ENCODE data around the gene HDAC9.
A peak's percentile ranks its signal among the peaks of the same experiment; 100 is the strongest.

The HDAC9 gene

DNA sequence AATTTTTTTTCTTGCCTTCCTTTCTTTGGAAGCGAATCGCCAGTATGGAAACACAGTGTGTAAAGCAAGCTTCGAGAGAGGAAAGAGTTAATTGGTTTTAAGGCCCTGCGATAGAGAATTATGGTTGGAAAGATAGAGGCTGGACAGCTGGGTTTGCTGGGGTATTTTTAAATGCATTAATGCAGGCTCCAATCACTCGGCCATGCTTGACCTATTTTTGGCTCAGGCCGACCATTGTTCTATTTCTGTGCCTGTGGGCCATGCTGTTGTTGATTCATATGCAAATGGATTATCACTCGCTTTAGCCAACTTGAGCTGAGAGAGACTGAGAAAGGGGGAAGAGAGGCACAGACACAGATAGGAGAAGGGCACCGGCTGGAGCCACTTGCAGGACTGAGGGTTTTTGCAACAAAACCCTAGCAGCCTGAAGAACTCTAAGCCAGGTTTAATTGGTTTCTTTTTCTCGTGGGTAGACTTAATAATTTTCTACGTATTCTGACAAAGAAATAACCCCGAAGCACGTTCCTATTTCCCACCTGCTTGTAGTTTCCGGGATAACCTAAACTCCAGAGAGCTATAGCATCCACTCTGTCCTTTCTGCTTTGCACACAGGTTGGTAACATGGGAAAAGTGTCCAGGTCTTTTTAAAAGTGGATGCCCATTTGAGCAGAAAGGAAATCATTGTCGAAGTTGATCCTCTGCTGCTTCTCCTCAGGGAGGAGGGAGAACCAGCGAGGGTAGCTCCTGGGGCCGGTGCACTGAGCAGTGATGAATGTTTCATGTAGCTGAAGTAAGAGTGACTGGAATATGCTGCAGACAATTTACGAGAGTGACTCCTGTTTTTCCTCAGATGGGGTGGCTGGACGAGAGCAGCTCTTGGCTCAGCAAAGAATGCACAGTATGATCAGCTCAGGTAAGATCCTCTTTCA is at the start of gene HDAC9:
HDAC9 (plus strand) TSS at position 338 of the 929 bp plus-strand sequence; CDS start at position 892, 554 bp downstream.
- H3K27me3 Mint-ChIP-seq = peaks cover 4% of the 10 kb centered on the region
- H3K36me3 Mint-ChIP-seq = no peaks in the 10 kb centered on the region
- H3K4me3 Mint-ChIP-seq = peak within 1 kb of the TSS; percentile 20
- H3K4me1 Mint-ChIP-seq (ENCODE audit: low read depth) = peaks cover 12% of the 10 kb centered on the region
- H3K9me3 Mint-ChIP-seq (ENCODE audit: low read depth) = peaks cover under 1% of the 10 kb centered on the region
- no peak within 1 kb of the TSS for H3K27ac Mint-ChIP-seq

DNA sequence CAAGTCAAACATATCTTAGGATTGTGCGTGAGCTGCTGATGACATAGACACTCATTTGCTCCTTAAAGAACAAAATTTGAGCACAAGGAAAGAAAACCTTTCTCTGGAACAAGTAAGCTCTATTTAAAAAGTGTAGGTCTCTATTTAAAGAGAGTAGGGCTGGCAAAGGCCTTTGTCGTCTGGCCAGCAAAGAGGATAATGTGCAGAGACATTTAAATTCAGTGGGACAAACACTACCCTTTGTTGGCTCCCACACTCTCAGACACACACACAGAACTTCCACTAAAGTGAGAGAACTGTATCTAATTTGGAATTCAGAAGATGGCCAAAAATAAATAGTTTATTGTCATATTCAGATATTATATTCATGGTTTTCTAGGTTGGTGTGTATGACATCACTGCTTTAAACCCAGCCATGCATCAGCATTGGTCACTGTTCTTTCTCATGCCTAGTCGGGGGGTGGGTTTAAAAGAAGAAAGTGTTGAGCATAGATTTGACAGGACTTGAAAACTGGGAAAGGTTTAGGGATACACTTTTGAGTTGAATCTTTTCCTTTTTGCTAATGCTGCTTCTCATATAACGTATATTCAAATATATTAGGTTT is 49.5 kb upstream of the HDAC9 start:
- no peaks in the 10 kb centered on the region for H3K4me1 Mint-ChIP-seq (ENCODE audit: low read depth)
- no peak overlapping the region for H3K4me3 Mint-ChIP-seq
- H3K27me3 Mint-ChIP-seq = no peaks in the 10 kb centered on the region
- H3K9me3 Mint-ChIP-seq (ENCODE audit: low read depth) = no peaks in the 10 kb centered on the region
- no peak overlapping the region for H3K27ac Mint-ChIP-seq
- no peaks in the 10 kb centered on the region for H3K36me3 Mint-ChIP-seq

DNA sequence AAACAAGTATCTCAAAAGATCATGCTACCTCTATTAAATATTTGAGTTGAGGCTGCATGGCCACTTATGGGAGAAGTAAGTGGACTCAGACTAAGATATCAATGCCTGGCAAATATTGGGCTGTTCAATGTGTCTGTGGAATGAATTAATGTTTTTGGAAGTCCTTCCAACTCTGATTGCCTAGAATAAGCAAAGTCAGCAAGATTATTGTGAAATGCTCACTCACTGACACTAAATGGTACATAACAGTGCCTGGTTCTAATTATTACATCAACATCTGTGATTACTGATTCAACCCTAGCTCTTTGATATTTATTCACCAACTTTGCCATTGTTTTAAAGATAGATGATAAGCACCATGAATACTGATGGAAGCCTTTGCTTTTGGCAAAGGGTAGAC is 45.5 kb upstream of the HDAC9 start:
- no peaks in the 10 kb centered on the region for H3K36me3 Mint-ChIP-seq
- no peak overlapping the region for H3K4me3 Mint-ChIP-seq
- H3K4me1 Mint-ChIP-seq (ENCODE audit: low read depth) = no peaks in the 10 kb centered on the region
- H3K9me3 Mint-ChIP-seq (ENCODE audit: low read depth) = no peaks in the 10 kb centered on the region
- no peaks in the 10 kb centered on the region for H3K27me3 Mint-ChIP-seq
- H3K27ac Mint-ChIP-seq = no peak overlapping the region

DNA sequence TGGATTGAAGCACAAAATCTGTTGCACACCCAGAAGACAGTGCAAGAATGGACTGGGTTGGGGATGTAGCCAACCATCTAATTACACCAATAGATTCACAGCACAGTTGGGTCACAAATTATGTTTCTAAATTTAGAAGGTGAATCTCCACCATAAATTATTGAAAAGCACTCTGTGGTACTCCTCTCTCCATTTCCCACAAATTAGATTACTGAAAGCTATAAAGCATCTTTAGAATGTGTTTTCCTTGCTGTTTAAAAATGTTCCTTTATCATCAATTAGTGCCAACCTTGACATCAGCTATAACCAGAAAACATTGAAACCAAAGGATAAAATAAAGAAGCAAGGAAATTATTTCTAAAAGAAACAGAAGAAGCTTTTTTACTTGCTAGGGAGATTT is 39.9 kb upstream of the HDAC9 start:
- Mint-ChIP-seq H3K27me3 (no peaks in the 10 kb centered on the region), H3K4me3 (no peak overlapping the region), H3K36me3 (no peaks in the 10 kb centered on the region), H3K4me1 (ENCODE audit: low read depth) (no peaks in the 10 kb centered on the region), H3K27ac (no peak overlapping the region), H3K9me3 (ENCODE audit: low read depth) (no peaks in the 10 kb centered on the region)

DNA sequence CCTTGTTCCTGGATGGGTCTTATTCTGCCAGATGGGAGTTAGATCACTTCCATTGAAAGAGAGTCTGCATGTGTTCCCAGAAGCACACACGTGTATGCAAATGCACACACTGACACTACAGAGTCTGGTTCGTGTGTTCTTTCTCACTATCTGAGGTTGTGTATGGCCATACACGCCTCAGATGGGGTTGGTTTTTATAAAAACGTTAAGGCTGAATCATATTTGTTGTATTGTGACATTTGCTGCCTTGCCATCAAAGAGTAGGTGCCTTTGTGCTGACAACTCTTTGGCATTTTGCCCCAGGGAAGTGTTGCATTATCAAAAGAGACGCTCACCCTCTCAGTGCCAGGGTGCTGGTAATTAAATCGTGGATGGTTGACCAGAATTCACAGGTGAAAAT is 37.7 kb upstream of the HDAC9 start:
- H3K9me3 Mint-ChIP-seq (ENCODE audit: low read depth) = no peaks in the 10 kb centered on the region
- H3K27ac Mint-ChIP-seq = no peak overlapping the region
- H3K4me3 Mint-ChIP-seq = no peak overlapping the region
- no peaks in the 10 kb centered on the region for H3K4me1 Mint-ChIP-seq (ENCODE audit: low read depth)
- H3K36me3 Mint-ChIP-seq = no peaks in the 10 kb centered on the region
- no peaks in the 10 kb centered on the region for H3K27me3 Mint-ChIP-seq

DNA sequence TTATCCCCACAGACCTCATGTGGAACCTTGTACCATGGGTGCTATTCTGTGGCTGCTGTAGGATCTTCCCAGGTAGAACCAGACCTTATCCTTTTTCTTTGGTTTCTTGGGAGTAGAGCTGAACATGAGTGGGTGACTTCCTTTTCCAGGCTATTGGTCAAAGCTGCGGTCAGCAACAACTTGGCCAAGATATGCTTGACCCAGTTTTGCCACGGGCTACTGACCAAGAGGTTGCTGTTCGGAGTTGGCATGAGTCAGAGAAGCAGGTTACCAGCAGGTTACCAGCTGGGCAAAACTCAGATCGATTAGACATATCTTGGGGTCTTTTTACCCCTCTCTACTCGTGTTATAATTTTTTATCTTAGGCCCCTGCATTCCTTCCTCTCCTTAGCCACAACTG is 36.7 kb upstream of the HDAC9 start:
- H3K27ac Mint-ChIP-seq = no peak overlapping the region
- H3K4me3 Mint-ChIP-seq = no peak overlapping the region
- no peaks in the 10 kb centered on the region for H3K9me3 Mint-ChIP-seq (ENCODE audit: low read depth)

DNA sequence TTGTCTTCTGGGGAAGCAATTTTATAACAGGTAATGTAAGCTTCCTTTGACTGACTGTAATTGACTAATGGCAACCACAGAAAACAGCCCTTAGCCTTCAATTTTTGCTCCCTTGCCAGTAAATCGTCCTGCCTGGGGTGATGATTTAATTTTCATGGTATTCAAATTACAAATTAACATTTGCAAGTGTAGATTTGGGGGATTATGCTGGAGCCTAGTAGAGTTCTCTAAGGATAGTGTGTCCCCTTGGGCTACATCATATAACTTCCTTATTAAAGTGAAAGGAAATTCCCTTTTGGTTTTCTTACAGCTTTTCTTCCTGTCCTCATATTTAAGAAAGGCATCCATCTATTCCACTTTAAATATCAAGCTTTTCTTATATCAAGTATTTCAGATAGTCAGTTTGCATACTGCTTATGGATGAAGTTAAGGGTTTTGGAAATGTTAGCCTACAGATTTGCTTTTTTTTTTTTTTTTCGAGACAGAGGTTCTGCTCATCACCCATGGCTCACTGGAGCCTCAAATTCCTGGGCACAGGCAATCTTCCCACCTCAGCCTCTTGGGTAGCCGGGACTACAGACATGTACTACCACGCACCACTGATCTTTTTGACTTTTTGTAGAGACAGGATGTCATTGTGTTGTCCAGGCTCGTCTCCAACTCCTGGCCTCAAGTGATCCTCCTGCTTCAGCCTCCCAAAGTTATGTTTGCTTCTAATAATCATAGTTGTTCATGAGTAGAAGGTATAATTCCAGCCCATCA is 35.9 kb upstream of the HDAC9 start:
- Mint-ChIP-seq H3K4me1 (ENCODE audit: low read depth) (no peaks in the 10 kb centered on the region), H3K36me3 (no peaks in the 10 kb centered on the region), H3K27ac (no peak overlapping the region), H3K27me3 (no peaks in the 10 kb centered on the region), H3K4me3 (no peak overlapping the region), H3K9me3 (ENCODE audit: low read depth) (no peaks in the 10 kb centered on the region)

More for the DNA sequence above, 36.7 kb upstream of the HDAC9 start:
- Mint-ChIP-seq H3K4me1 (ENCODE audit: low read depth) (no peaks in the 10 kb centered on the region), H3K36me3 (no peaks in the 10 kb centered on the region), H3K27me3 (no peaks in the 10 kb centered on the region)

DNA sequence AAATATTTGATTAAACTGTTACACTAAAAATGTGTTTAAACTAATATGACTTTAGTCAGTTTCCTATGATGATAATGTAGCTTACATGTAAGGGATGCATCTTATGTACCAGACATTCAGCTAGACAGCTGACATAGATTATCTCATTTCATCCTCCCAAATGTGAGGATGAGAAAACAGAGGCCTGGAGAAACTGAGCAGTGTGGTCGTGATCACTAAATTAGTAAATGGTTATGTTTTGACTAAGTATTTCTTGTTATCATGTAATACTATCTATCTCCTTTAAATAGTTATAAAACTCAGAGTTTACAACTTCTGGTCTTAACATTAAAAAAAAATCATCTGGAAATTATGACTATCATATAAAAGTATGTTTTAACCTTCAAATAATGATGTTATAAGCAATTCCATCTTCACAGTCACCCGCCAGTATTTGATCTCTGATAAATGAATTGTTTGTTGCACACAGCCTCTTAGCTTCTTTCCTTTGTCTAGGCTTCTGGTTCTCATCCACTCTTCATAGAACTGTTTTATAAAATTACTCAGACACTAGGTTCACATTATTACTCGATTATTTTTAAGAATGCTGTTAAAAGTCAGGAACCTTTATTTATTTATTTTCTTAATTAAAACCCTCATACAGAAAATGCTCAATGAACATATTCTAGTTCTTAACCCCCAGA is 33.6 kb upstream of the HDAC9 start:
- Mint-ChIP-seq H3K4me3 (no peak overlapping the region), H3K27me3 (no peaks in the 10 kb centered on the region), H3K27ac (no peak overlapping the region), H3K36me3 (no peaks in the 10 kb centered on the region), H3K9me3 (ENCODE audit: low read depth) (no peaks in the 10 kb centered on the region), H3K4me1 (ENCODE audit: low read depth) (no peaks in the 10 kb centered on the region)

DNA sequence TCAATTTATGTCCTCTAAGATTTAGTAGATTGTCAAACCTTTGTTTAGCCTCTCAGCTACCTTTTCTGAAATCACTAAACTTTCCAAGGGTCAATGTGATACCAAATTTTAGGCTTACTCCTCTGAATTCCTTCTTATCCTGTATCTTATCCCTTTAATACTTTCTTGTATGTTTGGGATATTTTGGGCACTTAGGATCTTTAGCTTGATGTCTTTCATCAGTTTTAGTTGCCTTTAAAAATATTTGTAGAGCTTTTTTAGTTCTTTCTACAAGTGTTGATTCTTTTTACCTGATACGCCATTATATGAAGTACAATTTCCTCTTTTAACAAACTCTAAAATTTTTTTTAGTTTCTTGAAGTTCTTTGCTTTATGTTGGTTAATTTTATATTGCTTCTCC is 30.7 kb upstream of the HDAC9 start:
- H3K4me1 Mint-ChIP-seq (ENCODE audit: low read depth) = no peaks in the 10 kb centered on the region
- no peak overlapping the region for H3K27ac Mint-ChIP-seq
- no peaks in the 10 kb centered on the region for H3K9me3 Mint-ChIP-seq (ENCODE audit: low read depth)
- H3K4me3 Mint-ChIP-seq = no peak overlapping the region
- no peaks in the 10 kb centered on the region for H3K27me3 Mint-ChIP-seq
- no peaks in the 10 kb centered on the region for H3K36me3 Mint-ChIP-seq

DNA sequence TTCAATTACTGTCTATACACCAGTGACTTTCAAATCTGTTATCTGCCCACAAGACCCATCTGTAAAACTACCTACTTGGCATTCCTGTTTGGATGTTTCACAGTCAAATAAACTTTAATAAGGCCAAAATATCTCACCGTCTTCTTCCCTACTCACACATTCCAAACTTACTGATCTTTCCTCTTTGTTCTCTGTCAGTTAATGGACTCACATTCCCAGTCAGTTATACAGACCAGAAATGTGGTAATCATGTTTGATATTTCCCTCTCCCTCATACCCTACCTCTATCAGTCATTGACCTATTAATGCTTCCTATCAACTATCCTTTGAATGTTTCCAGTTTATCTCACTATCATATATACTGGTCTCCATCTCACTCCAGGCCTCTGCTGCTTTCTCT is 28.5 kb upstream of the HDAC9 start:
- H3K9me3 Mint-ChIP-seq (ENCODE audit: low read depth) = no peaks in the 10 kb centered on the region
- no peaks in the 10 kb centered on the region for H3K36me3 Mint-ChIP-seq
- no peaks in the 10 kb centered on the region for H3K4me1 Mint-ChIP-seq (ENCODE audit: low read depth)
- no peak overlapping the region for H3K27ac Mint-ChIP-seq
- H3K4me3 Mint-ChIP-seq = no peak overlapping the region
- H3K27me3 Mint-ChIP-seq = no peaks in the 10 kb centered on the region

DNA sequence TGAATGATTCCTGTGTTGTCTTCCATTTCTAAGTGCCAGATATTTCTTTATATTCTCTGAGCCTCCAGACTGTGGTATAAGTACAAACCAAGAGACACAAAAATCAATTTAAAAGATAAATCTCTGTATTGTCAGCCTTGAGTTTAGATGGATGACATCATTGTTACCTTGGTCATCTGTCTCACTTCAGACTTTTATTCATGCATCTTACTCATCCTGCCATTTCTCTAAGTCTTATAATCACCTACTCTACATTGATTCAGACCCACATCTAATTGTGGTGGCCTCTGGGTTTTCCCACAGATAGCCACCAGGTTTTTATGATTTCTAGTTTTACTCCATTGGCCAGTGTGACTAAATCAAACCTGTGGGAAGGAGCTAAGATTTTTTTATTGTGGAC is 26.8 kb upstream of the HDAC9 start:
- no peak overlapping the region for H3K4me3 Mint-ChIP-seq
- H3K9me3 Mint-ChIP-seq (ENCODE audit: low read depth) = no peaks in the 10 kb centered on the region
- no peaks in the 10 kb centered on the region for H3K4me1 Mint-ChIP-seq (ENCODE audit: low read depth)
- no peak overlapping the region for H3K27ac Mint-ChIP-seq
- H3K27me3 Mint-ChIP-seq = no peaks in the 10 kb centered on the region
- no peaks in the 10 kb centered on the region for H3K36me3 Mint-ChIP-seq

DNA sequence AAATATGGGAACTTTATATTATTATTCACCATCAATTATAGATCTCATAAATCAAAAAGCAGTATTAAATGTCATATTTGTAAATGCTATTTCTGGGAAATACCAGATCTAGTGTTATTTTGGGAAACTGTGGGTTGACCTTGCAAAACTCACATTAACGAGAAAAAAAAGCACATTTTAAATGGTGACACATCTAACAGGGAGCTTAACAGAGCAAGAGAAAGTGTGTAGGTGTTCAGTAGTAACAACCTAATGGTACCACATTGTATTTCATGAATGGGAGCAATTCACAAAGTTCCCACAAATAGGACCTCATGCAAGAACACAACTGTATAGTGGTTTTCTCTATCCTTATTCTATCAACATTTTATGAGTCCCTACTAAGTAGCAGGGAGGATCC is 26.2 kb upstream of the HDAC9 start:
- no peaks in the 10 kb centered on the region for H3K4me1 Mint-ChIP-seq (ENCODE audit: low read depth)

DNA sequence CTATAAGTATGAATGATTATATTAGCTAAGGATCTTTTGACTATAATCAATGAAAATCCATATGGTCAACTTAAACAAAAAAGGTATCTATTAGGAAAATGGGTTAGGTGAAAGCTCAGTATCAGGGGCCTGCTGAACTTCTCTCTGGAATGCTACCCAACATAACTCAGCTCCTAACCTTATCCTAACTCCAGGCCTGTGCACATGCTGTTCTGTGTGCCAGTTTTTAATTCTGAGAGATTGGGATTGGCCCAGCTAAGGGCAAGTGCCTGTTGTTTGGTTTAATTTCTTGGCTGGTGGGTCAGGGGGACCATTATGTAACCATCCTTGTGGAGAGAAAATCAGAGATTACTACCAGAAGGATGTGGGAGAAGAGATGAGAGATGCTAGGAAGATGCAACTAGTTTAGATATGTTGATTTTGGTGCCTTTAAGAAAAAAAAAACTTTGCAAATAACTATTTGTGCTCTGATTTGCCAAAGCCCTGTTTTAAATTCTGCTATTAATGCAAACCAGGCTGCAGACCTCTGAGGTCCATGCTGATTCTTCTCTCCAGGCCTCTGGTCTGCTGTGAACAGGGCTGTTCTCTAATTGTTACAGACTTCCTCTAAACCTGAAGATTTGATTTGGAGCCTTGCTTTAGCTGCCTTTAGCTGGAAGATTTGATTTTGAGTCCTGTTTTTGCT is 23.9 kb upstream of the HDAC9 start:
- no peak overlapping the region for H3K4me3 Mint-ChIP-seq
- no peaks in the 10 kb centered on the region for H3K4me1 Mint-ChIP-seq (ENCODE audit: low read depth)
- H3K27ac Mint-ChIP-seq = no peak overlapping the region
- no peaks in the 10 kb centered on the region for H3K9me3 Mint-ChIP-seq (ENCODE audit: low read depth)
- H3K27me3 Mint-ChIP-seq = no peaks in the 10 kb centered on the region
- no peaks in the 10 kb centered on the region for H3K36me3 Mint-ChIP-seq

More for the DNA sequence above, 26.2 kb upstream of the HDAC9 start:
- no peaks in the 10 kb centered on the region for H3K9me3 Mint-ChIP-seq (ENCODE audit: low read depth)
- no peak overlapping the region for H3K27ac Mint-ChIP-seq
- no peaks in the 10 kb centered on the region for H3K27me3 Mint-ChIP-seq
- H3K36me3 Mint-ChIP-seq = no peaks in the 10 kb centered on the region
- no peak overlapping the region for H3K4me3 Mint-ChIP-seq

DNA sequence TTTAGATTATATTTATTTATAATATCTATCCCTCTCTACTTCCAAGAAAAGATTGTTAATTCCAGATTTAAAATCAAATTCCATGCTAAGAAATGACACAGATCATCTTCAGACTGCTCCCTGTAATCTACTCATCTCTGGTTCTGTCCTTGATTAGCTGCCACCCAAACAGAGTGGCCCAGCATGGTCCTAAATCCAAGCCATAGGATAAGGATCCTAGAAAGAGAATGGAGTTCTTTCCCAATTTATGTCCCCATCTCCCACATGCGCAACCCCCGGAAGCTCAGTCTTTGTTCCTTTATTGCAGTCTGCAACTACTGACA is 23.4 kb upstream of the HDAC9 start:
- no peak overlapping the region for H3K27ac Mint-ChIP-seq

More for the DNA sequence above, 23.4 kb upstream of the HDAC9 start:
- Mint-ChIP-seq H3K27me3 (no peaks in the 10 kb centered on the region), H3K36me3 (no peaks in the 10 kb centered on the region), H3K4me3 (no peak overlapping the region), H3K4me1 (ENCODE audit: low read depth) (no peaks in the 10 kb centered on the region), H3K9me3 (ENCODE audit: low read depth) (no peaks in the 10 kb centered on the region)

All from activated naive CD8-positive, alpha-beta T cell (primary cell).